Natural killer cell (primary cell): ENCODE data around the gene EFCAB13. TPM values are rescaled to one million over a fixed set of nuclear protein-coding genes. Genes with fewer than 3 reads are reported as not detected.

Experiments used
- ATAC-seq, 3 donors: fragments of 150-1000 bp in 2 of 3; fragments of 200-7000 bp in 1 of 3; cut with Tn5 transposase; 1 replicate in 1 of 3; 2 replicates in 2 of 3; pipeline ENCODE4 v1.10.0; 2021; ENCODE audit warnings: mild to moderate bottlenecking in 2 of 3, moderate library complexity in 2 of 3
- DNase-seq, 2 donors: peaks; one replicate each; pipeline versions ENCODE4 v3.0.0 to v3.0.0-alpha.2; 2013 to 2021; ENCODE audit warnings: mixed read lengths in 1 of 2
- H3K27ac ChIP-seq: one replicate; pipeline ENCODE4 v1.5.1; 2013; ENCODE audit warnings: mild to moderate bottlenecking, low read length
- H3K27me3 ChIP-seq: one replicate; pipeline ENCODE4 v1.6.1; 2013; ENCODE audit warnings: low read length; ENCODE audit not compliant: control insufficient read depth, insufficient read depth
- H3K36me3 ChIP-seq: one replicate; pipeline ENCODE4 v1.6.1; 2013; ENCODE audit warnings: low read length; ENCODE audit not compliant: control insufficient read depth, insufficient read depth
- H3K4me1 ChIP-seq: one replicate; pipeline ENCODE4 v1.6.1; 2013; ENCODE audit warnings: low read length; ENCODE audit not compliant: control insufficient read depth, insufficient read depth
- H3K4me3 ChIP-seq: one replicate; pipeline ENCODE4 v1.5.1; 2013; ENCODE audit warnings: low read length
- H3K9me3 ChIP-seq: one replicate; pipeline ENCODE4 v1.6.1; 2013; ENCODE audit warnings: low read length; ENCODE audit not compliant: control insufficient read depth, insufficient read depth
- H3K27ac Mint-ChIP-seq, 2 donors: one replicate each; pipeline ENCODE4 v1.8.0; 2022; ENCODE audit warnings: mild to moderate bottlenecking in 2 of 2, mixed read lengths in 2 of 2, moderate library complexity in 1 of 2
- H3K27me3 Mint-ChIP-seq, 2 donors: one replicate each; pipeline ENCODE4 v1.8.0; 2022; ENCODE audit warnings: low read depth in 2 of 2, mixed read lengths in 2 of 2
- H3K36me3 Mint-ChIP-seq: one replicate; pipeline ENCODE4 v1.8.0; 2022; ENCODE audit warnings: mixed read lengths
- H3K4me1 Mint-ChIP-seq, 2 donors: one replicate each; pipeline ENCODE4 v1.8.0; 2022; ENCODE audit warnings: mixed read lengths in 2 of 2
- H3K4me3 Mint-ChIP-seq: one replicate; pipeline ENCODE4 v1.8.0; 2022; ENCODE audit warnings: mild to moderate bottlenecking, moderate library complexity, mixed read lengths
- H3K9me3 Mint-ChIP-seq, 2 donors: one replicate each; pipeline ENCODE4 v1.8.0; 2022; ENCODE audit warnings: mixed read lengths in 2 of 2
- CTCF ChIP-seq: fragments of 200-600 bp; IDR thresholded peaks from one replicate; pipeline ENCODE4 v1.8.0; 2022; ENCODE audit warnings: antibody characterized with exemption
- WGBS: methylation state at CpG from one replicate; pipeline ENCODE4 v1.1.7; 2013; ENCODE audit warnings: missing lambda C conversion rate; ENCODE audit not compliant: insufficient coverage; 5-methylcytosine and 5-hydroxymethylcytosine counted together
- intact Hi-C: fragments of 100-400 bp; cut with micrococcal nuclease; formaldehyde crosslinking; loops from one replicate; pipeline ENCODE4 v1.14.2; 2022
- total RNA-seq, 4 donors: library from RNA; stranded (reverse); fragments of 120-200 nt in 1 of 4; gene quantifications; one replicate each; pipeline versions ENCODE4 v1.2.3 to v1.2.4, GENCODE V29; 2013 to 2022

EFCAB13 gene
- total RNA-seq, 3 donors from 2014 or later (not counting 1 experiment from before 2014, with no cell fraction given): 2.4 to 11.9 (median 5.8) TPM

DNA sequence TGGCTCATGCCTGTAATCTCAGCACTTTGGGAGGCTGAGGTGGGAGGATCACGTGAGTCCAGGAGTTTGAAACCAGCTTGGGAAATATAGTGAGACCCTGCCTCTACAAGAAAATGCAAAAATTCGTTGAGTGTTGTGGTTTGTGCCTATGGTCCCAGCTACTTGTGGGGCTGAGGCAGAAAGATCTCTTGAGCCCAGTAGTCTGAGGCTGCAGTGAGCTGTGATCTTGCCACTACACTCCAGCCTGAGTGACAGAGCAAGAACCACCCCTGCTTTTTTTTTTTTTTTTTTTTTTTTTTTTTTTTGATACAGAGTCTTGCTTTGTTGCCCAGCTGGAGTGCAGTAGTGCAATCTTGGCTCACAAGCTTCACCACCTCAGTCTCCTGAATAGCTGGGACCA lies 36.1 kb upstream of the EFCAB13 start:
- H3K4me1 ChIP-seq: peaks cover 3% of the 10 kb centered on the region
- no peaks in the 10 kb centered on the region for H3K36me3 ChIP-seq
- no peak for DNase-seq
- 63% methylated on average over 2 of the region's 2 CpGs for WGBS
- Mint-ChIP-seq H3K4me1 (no peaks in the 10 kb centered on the region), H3K4me3 (no peak overlapping the region), H3K27me3 (peaks cover 3 to 17% of the 10 kb centered on the region in 2 donors), H3K9me3 (no peaks in the 10 kb centered on the region), H3K27ac (no peak overlapping the region), H3K36me3 (no peaks in the 10 kb centered on the region)
- no peaks in the 10 kb centered on the region for H3K9me3 ChIP-seq
- no peak for TF ChIP-seq CTCF
- no peaks in the 10 kb centered on the region for H3K27me3 ChIP-seq
- intact Hi-C loops: no loop called here
- ATAC-seq: no peak
- H3K27ac ChIP-seq: no peak overlapping the region
- no peak overlapping the region for H3K4me3 ChIP-seq

- DNase-seq (no peak), ATAC-seq (no peak)
- Histone ChIP-seq H3K9me3 (no peaks in the 10 kb centered on the region), H3K4me1 (peaks cover 3% of the 10 kb centered on the region), H3K27ac (no peak overlapping the region), H3K27me3 (no peaks in the 10 kb centered on the region), H3K36me3 (no peaks in the 10 kb centered on the region), H3K4me3 (no peak overlapping the region)
- Mint-ChIP-seq H3K36me3 (no peaks in the 10 kb centered on the region), H3K4me3 (no peak overlapping the region), H3K4me1 (no peaks in the 10 kb centered on the region), H3K27ac (no peak overlapping the region), H3K9me3 (no peaks in the 10 kb centered on the region), H3K27me3 (peaks cover 3 to 17% of the 10 kb centered on the region in 2 donors)
- intact Hi-C loops: no loop called here
- no peak for TF ChIP-seq CTCF
- 94% methylated on average over 6 of the region's 6 CpGs for WGBS
These were observed 35.1 kb upstream of the EFCAB13 start for GRCh38 chr17:47288531-47289116.

DNA sequence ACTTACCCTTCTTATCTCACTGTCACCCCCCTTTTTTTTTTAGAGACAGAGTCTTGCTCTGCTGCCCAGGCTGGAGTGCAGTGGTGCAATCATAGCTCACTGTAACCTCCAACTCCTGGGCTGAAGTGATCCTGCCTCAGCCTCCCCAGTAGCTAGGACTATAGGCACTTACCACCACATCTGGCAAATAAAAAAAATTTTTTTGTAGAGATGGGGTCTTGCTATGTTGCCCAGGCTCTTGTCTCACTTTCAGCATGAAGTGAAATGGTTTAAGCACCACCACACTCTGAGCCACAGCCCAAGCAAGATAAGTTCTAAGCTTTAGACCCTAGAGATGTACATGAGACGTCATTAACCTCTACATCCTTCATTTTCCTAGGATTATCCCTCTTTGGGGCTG lies 34.5 kb upstream of the EFCAB13 start:
- Histone ChIP-seq H3K27me3 (no peaks in the 10 kb centered on the region), H3K4me3 (no peak overlapping the region), H3K27ac (no peak overlapping the region), H3K4me1 (peaks cover 3% of the 10 kb centered on the region), H3K9me3 (no peaks in the 10 kb centered on the region), H3K36me3 (no peaks in the 10 kb centered on the region)
- intact Hi-C loops: no loop called here
- ATAC-seq (no peak), DNase-seq (no peak)
- no peaks in the 10 kb centered on the region for H3K36me3 Mint-ChIP-seq
- no peak for TF ChIP-seq CTCF
- H3K27me3 Mint-ChIP-seq: peaks cover 3 to 17% of the 10 kb centered on the region in 2 donors
- no peak overlapping the region for H3K27ac Mint-ChIP-seq
- no peak overlapping the region for H3K4me3 Mint-ChIP-seq
- H3K9me3 Mint-ChIP-seq: no peaks in the 10 kb centered on the region
- WGBS: 76% methylated on average over 1 of the region's 1 CpG
- H3K4me1 Mint-ChIP-seq: no peaks in the 10 kb centered on the region

DNA sequence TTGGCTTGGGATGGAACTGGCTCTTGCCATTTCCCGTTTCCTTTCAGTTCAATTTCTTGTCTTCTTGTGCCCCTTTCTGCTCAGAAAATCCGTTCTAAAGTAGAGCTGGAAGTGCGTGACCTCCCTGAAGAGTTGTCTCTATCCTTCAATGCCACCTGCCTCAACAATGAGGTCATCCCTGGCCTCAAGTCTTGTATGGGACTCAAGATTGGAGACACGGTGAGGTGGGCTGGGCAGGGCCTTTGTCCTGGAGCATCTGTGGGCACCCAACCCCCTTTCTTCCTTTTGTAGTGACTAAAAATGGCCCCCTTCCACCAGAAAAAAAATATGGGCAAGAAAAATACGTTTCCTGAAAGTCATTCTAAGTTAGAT lies 32.9 kb upstream of the EFCAB13 start:
- Mint-ChIP-seq H3K27me3 (peaks cover 5 to 16% of the 10 kb centered on the region in 2 donors), H3K4me1 (no peaks in the 10 kb centered on the region)
- H3K9me3 ChIP-seq: no peaks in the 10 kb centered on the region

More for the DNA sequence above, 32.9 kb upstream of the EFCAB13 start:
- intact Hi-C loops: no loop called here
- Histone ChIP-seq H3K27me3 (no peaks in the 10 kb centered on the region), H3K4me3 (no peak overlapping the region), H3K27ac (no peak overlapping the region), H3K4me1 (peaks cover 3% of the 10 kb centered on the region), H3K36me3 (no peaks in the 10 kb centered on the region)
- Mint-ChIP-seq H3K4me3 (no peak overlapping the region), H3K36me3 (no peaks in the 10 kb centered on the region), H3K9me3 (no peaks in the 10 kb centered on the region), H3K27ac (no peak overlapping the region)
- TF ChIP-seq CTCF: no peak
- no peak for DNase-seq
- WGBS: 77% methylated on average over 5 of the region's 5 CpGs
- ATAC-seq: no peak
